ENCODE results near the gene BSPRY.

The BSPRY gene

GRCh38 chr9:113349445-113350094 is at the start of gene BSPRY:
TSS of gene BSPRY (plus strand) at chr9:113349541. CDS start at chr9:113349580, 39 bp downstream.
- DNase-seq: no peak

GRCh38 chr9:113299800-113300292 is 49.5 kb upstream of the BSPRY start:
- DNase-seq: no peak

- DNase-seq: no peak
Observed at GRCh38 chr9:113301548-113301947, 47.8 kb upstream of the BSPRY start.

- no peak for DNase-seq
Observed at GRCh38 chr9:113302792-113303418, 46.4 kb upstream of the BSPRY start, which contains the start of gene RNF183. TSS of gene RNF183 (minus strand) at chr9:113303376. CDS start at chr9:113298184, 5,192 bp downstream.

GRCh38 chr9:113306566-113306965 is 42.8 kb upstream of the BSPRY start:
- no peak for DNase-seq

GRCh38 chr9:113307396-113307975 is 41.9 kb upstream of the BSPRY start:
- DNase-seq: no peak

- DNase-seq: no peak
Observed at GRCh38 chr9:113309204-113309813, 40.0 kb upstream of the BSPRY start.

GRCh38 chr9:113310538-113310937 is 38.8 kb upstream of the BSPRY start:
- no peak for DNase-seq

GRCh38 chr9:113311961-113312360 is 37.4 kb upstream of the BSPRY start:
- DNase-seq: no peak

- no peak for DNase-seq
Observed at GRCh38 chr9:113313261-113313660, 36.1 kb upstream of the BSPRY start.

GRCh38 chr9:113315231-113315630 is 34.1 kb upstream of the BSPRY start:
- no peak for DNase-seq

GRCh38 chr9:113316030-113316429 is 33.3 kb upstream of the BSPRY start:
- DNase-seq: no peak

- no peak for DNase-seq
Observed at GRCh38 chr9:113317777-113318176, 31.6 kb upstream of the BSPRY start.

- DNase-seq: no peak
Observed at GRCh38 chr9:113319054-113319453, 30.3 kb upstream of the BSPRY start.

GRCh38 chr9:113320051-113320450 is 29.3 kb upstream of the BSPRY start:
- DNase-seq: no peak

GRCh38 chr9:113322671-113323070 is 26.7 kb upstream of the BSPRY start:
- DNase-seq: no peak

- no peak for DNase-seq
Observed at GRCh38 chr9:113326230-113326629, 23.1 kb upstream of the BSPRY start.

- DNase-seq: no peak
Observed at GRCh38 chr9:113328045-113328782, 21.1 kb upstream of the BSPRY start.

- no peak for DNase-seq
Observed at GRCh38 chr9:113331780-113332179, 17.6 kb upstream of the BSPRY start.

- no peak for DNase-seq
Observed at GRCh38 chr9:113337714-113338113, 11.6 kb upstream of the BSPRY start.

- DNase-seq: peak; percentile 10
Observed at GRCh38 chr9:113340011-113340699, 9.2 kb upstream of the BSPRY start, which contains the start of gene WDR31. TSS of gene WDR31 (minus strand) at chr9:113340275. CDS start at chr9:113332022, 8,253 bp downstream.
